ENCODE results near the gene AUTS2. TPM values are rescaled to one million over a fixed set of nuclear protein-coding genes. Genes with fewer than 3 reads are reported as not detected.

AUTS2 gene
- total RNA-seq, 4 donors from 2014 or later = 14.9 to 27.2 (median 17.5) TPM

GRCh38 chr7:70132226-70132851, 534.1 kb downstream of the AUTS2 start:
- TF ChIP-seq CTCF (IDR thresholded peaks at IDR 0.05) (no peak), POLR2A (IDR thresholded peaks at IDR 0.05) (no peak)
- WGBS, 2 donors = 92 to 94% methylated on average over 11 of the region's 11 CpGs
- intact Hi-C loops (cut with DNase I) = no loop called here

GRCh38 chr7:70132852-70133690, 534.8 kb downstream of the AUTS2 start:
- H3K4me1 ChIP-seq = no peaks in the 10 kb centered on the region
- H3K4me3 ChIP-seq (replicated peaks in 1 of 3) = no peak overlapping the region
- intact Hi-C loops (cut with DNase I) = no loop called here
- H3K36me3 ChIP-seq = no peaks in the 10 kb centered on the region
- TF ChIP-seq CTCF (IDR thresholded peaks at IDR 0.05) (no peak), POLR2A (IDR thresholded peaks at IDR 0.05) (no peak)
- no peak overlapping the region for H3K27ac ChIP-seq
- 68 to 78% methylated on average over 1 of the region's 1 CpG for WGBS, 2 donors
- no peaks in the 10 kb centered on the region for H3K9me3 ChIP-seq
- H3K27me3 ChIP-seq = no peaks in the 10 kb centered on the region
- DNase-seq = no peak

More at GRCh38 chr7:70132226-70132851, 534.1 kb downstream of the AUTS2 start:
- no peaks in the 10 kb centered on the region for H3K36me3 ChIP-seq
- H3K27me3 ChIP-seq = no peaks in the 10 kb centered on the region
- DNase-seq = no peak
- no peaks in the 10 kb centered on the region for H3K9me3 ChIP-seq
- no peaks in the 10 kb centered on the region for H3K4me1 ChIP-seq
- no peak overlapping the region for H3K4me3 ChIP-seq (replicated peaks in 1 of 3)
- H3K27ac ChIP-seq = no peak overlapping the region

- DNase-seq = no peak
- H3K4me1 ChIP-seq = no peaks in the 10 kb centered on the region
- no peaks in the 10 kb centered on the region for H3K9me3 ChIP-seq
- no peak overlapping the region for H3K4me3 ChIP-seq (replicated peaks in 1 of 3)
- TF ChIP-seq POLR2A (IDR thresholded peaks at IDR 0.05) = no peak
- TF ChIP-seq CTCF (IDR thresholded peaks at IDR 0.05) = no peak
- WGBS, 2 donors = 80 to 82% methylated on average over 8 of the region's 8 CpGs
- intact Hi-C loops (cut with DNase I) = no loop called here
- no peaks in the 10 kb centered on the region for H3K36me3 ChIP-seq
- no peak overlapping the region for H3K27ac ChIP-seq
- H3K27me3 ChIP-seq = no peaks in the 10 kb centered on the region
These were observed 535.9 kb downstream of the AUTS2 start for GRCh38 chr7:70134029-70134770.

- intact Hi-C loops (cut with DNase I) = no loop called here
- no peak for DNase-seq
- Histone ChIP-seq H3K4me1 (no peaks in the 10 kb centered on the region), H3K27ac (no peak overlapping the region), H3K36me3 (no peaks in the 10 kb centered on the region), H3K4me3 (replicated peaks in 1 of 3) (no peak overlapping the region), H3K27me3 (no peaks in the 10 kb centered on the region), H3K9me3 (no peaks in the 10 kb centered on the region)
- WGBS, 2 donors = 97% methylated on average over 3 of the region's 3 CpGs
- TF ChIP-seq CTCF (IDR thresholded peaks at IDR 0.05) (no peak), POLR2A (IDR thresholded peaks at IDR 0.05) (no peak)
These were observed 537.4 kb downstream of the AUTS2 start for GRCh38 chr7:70135656-70136055.

All from thyroid gland (tissue), 4 donors.